ENCODE data around the gene PRPSAP1. TPM values are rescaled to one million over a fixed set of nuclear protein-coding genes. Genes with fewer than 3 reads are reported as not detected.

PRPSAP1 gene
- polyA plus RNA-seq, 3 donors: 81.1 to 85.4 (median 83.9) TPM

DNA sequence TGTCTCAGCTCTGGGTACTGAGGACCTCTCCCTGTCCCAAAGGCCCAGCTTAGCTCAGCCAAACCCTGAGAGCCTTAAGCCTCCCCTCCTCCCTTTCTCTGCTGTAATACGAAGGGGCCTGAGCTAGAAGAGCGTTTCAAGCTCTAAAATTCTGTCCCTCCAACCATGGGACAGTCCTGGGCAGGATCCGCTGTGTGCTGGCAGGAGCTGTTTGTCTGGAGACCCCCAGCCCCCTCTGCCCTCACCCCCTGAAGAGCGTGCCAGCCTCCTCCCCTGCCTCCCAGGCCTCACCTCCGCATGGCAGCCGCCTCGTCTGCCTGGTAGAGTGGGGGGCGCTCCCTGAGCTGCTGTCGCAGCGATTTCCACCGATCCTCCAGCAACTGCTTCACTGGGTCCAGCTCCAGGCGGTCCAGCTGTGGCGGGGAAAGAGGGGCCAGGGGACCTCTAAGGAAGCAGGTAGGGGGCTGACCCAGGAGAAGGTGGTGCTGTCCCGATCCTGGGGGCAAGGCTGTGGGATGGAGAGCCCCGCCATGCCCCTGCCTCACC is 73.9 kb downstream of the PRPSAP1 start:
- no peak for DNase-seq (ENCODE audit: low read depth in 3 of 3, low spot score in 2 of 3)

DNA sequence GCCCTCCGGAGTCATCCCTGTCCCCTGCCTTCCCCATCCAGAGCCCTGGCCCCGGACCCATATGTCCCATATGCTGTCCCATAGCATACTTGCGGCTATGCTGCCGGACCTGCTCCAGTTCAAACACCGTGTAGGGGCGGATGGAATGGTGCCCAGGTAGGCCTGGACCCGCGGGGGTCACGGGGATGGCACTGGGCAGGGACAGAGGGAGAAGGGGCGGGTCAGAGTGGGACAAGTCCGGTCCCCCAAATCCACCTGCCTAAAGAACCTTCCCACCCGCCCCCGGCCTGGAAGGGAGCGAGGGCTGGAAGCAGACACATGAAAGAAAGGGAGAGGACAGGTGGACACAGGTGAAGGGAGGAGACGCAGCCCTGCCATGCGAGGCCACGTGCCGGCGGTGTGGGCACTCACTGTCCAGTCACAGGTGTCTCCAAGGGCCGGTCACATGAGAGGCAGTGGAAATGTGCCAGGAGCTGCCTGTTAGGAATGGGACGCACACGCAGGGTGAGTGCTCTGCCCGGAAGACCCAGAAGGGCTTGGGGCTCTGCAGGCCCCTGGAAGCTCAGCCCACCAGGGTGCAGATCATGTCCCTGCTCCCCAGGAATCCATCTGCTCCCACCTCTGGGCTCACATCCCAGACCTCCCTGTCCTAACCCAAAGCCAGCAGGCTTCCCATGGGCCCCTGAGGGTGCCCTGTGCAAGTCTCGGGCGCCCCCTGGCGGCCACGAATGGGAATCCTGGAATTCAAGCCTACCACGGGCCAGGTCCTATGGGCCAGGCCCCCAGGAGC is 74.6 kb downstream of the PRPSAP1 start:
- peak in 1 of 3 donors; percentile 65 for DNase-seq (ENCODE audit: low read depth in 3 of 3, low spot score in 2 of 3)

- no peak for DNase-seq (ENCODE audit: low read depth in 3 of 3, low spot score in 2 of 3)
Measured at GRCh38 chr17:76278268-76278908, 75.3 kb downstream of the PRPSAP1 start.

GRCh38 chr17:76277300-76278267 is 76.1 kb downstream of the PRPSAP1 start:
- DNase-seq (ENCODE audit: low read depth in 3 of 3, low spot score in 2 of 3): no peak

DNA sequence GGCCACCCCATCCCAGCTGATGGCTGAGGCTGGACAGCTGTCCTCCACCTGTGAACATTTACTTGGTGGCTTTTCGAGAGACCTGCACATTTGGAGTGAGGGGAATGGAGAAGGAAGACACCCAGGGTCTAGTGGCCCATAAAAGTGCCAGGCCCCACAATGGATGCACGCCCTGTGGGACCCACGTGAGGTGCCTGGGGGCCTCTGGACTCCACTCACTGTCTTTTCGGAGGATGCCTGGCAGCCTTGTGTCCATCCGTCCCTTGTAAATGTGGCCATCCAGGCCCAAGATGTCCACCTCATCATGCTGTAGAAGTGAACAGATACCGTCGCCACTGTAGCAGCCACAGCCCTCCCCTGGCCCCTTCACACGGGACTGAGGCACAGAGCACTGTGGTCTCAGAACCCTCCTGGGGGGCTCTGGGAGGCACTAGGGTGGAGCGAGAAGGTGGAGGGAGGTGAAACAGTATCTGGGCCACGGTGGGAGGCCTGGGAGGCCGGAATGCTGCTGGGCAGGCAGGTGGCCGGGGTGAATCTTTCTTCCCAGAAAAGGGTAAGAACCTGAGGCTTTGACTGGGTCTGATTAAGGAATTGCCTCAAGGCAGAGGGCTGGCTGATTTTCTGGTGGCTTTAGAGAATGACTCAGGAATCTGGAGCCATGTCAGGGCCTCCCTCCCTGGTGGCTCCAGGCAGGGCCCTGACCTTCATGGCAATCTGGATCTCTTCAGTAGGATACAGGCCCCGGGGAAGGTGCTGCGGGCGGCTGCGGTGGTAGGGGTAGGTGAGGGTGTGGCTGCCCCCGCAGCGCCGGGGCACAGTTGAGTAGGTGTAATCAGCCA is 77.0 kb downstream of the PRPSAP1 start:
- DNase-seq (ENCODE audit: low read depth in 3 of 3, low spot score in 2 of 3): no peak

GRCh38 chr17:76276069-76276431 is 77.7 kb downstream of the PRPSAP1 start:
- DNase-seq (ENCODE audit: low read depth in 3 of 3, low spot score in 2 of 3): no peak

GRCh38 chr17:76275382-76276068 is 78.2 kb downstream of the PRPSAP1 start:
- DNase-seq (ENCODE audit: low read depth in 3 of 3, low spot score in 2 of 3): no peak

DNA sequence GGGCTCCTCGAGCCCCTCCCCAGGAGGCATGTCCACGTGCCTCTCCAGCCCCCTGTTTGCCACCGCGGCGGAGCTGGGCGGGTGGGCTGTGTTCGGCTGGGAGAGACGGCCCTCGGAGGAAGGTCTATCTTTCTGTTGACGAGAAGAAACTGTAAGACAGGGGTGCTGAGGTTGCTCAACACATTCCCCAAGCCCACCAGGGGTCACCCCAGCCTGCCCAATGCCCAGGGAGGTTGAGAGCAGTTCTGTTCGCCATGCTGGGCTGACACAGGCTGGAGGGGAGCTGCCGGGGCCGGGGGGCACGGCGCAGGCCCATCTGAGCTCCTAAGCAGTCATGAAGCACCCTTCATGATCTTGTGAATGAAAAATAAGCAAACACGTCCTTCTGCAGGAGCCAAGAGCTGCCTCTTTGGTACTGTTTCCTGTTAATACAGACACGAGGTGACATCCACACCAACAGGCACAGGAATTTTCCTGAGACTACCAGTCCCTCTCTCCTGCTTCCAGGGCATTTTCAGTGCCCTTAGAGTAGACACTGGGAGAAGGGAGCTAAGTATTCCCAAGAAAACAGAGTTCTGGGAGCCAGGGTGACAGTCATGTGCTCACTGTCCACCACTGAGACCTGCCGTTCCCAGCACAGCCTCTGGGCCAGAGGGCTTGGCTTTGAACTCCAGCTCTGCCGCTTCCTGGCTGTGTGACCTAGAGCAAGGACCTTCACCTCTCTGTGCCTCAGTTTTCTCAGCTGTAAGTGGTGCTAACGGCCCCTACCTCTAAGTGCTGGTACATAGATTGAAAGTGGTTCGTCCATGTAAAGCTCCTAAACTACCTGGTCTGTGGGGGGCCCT is 79.4 kb downstream of the PRPSAP1 start:
- no peak for DNase-seq (ENCODE audit: low read depth in 3 of 3, low spot score in 2 of 3)

DNA sequence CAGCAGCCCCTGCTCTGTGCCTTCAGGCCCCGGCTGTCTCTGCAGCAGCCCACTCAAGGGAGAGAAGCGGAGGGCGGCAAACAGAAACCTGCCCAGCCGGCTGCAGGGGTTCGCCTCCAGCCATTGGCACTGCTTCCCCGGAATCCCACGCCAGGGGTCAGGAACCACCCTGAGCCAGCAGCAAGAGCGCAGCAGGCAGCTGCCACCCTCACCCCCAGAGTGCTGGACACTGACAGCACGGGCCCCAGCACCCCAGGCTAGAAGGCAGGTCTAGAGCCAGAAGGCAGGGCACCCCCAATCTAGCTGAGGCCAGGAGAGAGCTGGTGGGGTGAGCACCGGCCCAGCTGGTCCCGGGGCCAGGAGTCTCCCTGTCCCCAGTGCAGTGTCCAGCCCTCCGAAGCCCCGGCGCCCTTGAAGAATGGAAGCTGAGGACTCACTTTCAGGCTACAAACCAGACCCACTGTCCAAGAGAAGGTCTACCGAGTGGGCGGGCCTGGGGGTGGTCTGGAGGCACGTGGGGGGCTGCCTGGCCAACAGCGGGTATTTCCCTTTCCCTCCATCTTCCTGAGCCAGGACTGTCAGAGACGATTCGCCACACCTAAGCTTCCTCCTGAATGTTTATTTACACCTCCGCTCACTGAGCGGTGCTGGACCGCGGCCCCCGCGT is 80.1 kb downstream of the PRPSAP1 start:
- DNase-seq (ENCODE audit: low read depth in 3 of 3, low spot score in 2 of 3): no peak

DNA sequence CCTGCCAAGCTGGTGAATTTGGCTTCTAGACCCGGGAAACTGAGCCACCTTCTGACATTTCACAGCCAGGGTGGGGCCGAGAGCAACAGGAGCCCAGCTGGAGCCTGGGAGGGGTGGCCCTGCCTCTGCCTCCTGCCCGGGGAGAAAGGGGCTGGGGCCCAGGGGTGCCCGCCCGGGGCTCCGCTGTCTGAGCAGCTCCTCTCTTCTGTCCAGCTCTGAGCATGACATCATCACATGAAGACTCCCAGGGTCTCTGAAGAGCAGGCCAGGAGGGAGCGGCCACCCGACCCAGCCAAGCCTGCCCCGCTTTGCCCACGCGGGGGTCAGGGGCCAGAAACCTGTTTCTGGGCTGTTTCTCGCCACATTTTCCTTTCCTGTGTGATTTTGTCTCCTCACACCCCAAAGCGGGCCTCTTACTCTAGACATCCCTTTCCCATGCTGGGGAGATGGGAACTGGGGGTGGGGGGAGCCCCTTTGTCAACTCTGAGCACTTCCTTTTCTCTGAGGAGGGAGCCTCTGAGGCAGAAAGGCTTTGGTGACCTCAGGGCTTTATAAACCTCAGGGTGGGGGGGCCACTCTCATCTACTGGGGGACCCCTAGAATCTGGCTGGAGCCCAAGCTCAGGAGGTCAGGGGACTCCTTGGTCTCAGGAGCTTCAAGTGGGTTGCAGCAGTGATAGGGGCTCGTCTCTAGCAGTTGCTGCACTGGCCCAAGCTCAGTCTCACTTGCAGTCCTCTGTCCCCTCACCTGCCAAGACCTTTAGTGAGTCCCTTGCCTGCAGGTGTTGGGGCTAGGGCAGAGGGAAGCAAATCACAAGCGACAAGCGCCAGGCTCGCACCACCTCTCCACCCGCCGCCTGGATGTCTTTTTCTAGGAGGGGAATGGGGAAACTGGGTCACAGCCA is 80.9 kb downstream of the PRPSAP1 start:
- DNase-seq (ENCODE audit: low read depth in 3 of 3, low spot score in 2 of 3): no peak

DNA sequence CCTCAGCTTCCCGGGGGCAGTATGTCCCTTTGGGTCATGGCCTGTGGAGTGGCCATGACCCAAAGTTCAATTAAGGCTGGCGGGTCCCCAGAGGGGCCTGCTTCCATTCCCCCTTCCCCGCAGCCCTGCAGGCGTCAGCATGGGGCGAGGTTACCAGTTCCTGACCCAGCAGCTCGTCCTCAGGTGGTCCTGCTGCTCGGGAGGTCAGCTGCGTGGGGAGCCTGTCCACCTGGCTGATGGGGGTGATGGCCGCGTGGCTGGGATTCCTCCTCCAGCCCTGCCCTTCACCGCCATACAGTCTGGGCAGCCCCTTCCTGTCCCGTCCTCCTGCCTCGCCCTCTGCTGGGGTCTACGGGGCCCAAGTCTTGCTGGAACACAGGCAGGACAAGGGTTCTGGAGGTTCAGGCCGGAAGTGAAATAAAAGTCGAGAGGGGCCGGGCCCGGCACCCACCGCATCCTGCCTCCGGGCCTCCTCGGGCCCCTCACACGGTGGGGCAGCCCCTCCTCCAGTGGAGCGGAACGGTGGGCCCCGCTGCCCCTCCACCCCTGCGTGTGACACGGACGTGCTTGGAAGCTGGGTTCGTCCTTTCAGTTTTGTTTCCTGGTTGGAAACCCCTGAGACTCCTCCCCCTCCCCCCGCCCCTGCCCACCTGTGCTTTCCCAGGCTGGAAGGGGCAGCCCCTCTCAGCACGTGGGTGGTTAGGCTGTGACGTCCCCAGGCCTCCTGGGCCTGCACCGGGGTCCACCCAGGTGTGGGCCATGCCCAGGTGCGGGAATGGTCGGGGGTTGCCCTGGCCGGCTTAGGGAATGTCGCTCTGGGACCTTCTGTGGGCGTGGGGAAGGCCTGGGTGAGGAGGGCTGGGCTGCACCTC is 81.8 kb downstream of the PRPSAP1 start:
- DNase-seq (ENCODE audit: low read depth in 3 of 3, low spot score in 2 of 3): no peak

GRCh38 chr17:76270770-76271668 is 82.7 kb downstream of the PRPSAP1 start:
- DNase-seq (ENCODE audit: low read depth in 3 of 3, low spot score in 2 of 3): no peak

- DNase-seq (ENCODE audit: low read depth in 3 of 3, low spot score in 2 of 3): no peak
Measured at GRCh38 chr17:76270127-76270592, 83.6 kb downstream of the PRPSAP1 start.

DNA sequence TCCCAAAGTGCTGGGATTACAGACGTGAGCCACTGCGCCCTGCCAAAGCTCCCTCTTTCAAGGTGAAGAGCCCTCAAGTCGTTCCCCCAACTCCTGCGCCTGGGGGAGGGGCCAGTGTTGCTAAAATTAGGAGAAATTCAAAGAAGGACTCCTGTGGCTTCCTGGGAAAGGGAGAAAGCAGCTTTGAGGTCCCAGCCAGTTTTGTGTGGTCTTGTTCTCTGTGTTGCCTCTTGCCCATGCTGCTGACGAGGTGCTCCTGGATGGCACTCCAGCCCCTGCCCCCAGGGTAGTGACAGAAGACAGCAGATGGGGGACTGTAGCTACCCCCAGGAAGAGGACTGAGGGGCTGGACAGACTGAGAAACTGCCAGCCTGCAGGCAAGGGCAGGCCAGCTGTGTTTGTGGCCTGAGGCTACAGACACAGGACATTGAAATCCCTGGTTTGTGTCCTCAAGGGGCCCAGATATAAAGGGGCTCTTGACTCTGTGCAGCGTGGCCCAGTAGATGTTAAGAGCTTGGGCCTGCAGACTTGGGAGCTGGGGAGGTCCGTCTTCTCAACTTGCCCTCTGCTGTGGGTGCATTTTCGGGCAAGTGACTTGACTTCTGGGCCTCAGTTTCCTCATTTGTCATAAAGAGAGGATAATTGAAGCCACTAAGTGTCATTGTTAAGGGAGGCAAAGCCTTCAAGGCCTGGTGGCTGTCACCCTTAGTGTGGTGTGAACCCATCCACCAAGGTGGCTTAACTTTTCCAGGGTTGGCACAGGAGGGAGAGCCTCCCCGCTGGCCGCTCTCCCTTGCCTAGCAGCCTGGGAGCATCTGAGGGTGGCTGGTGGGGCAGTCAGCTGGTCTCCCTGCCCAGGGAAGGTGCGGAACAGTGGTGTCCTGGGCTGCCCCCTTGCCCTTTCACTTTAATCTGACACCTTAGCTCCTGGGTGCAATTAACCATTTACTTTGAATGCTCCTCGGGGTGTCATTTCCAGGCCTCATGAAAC is 84.4 kb downstream of the PRPSAP1 start:
- DNase-seq (ENCODE audit: low read depth in 3 of 3, low spot score in 2 of 3): no peak

All from right renal cortex interstitium (tissue), 3 donors.